Neural progenitor cell (in vitro differentiated cells): ENCODE results near the gene NDUFV3. TPM values are rescaled to one million over a fixed set of nuclear protein-coding genes. Genes with fewer than 3 reads are reported as not detected.

Source experiments
- DNase-seq: peaks from one replicate; pipeline ENCODE4 v3.0.0-alpha.2; 2016; ENCODE audit warnings: low spot score
- H2AFZ ChIP-seq: fragments of 200-600 bp; sonication (generic); replicated peaks from 2 replicates; pipeline ENCODE4 v1.6.1; 2016; ENCODE audit warnings: antibody characterized with exemption
- H3F3A ChIP-seq: fragments of 200-600 bp; sonication (generic); 2 replicates; pipeline ENCODE4 v1.6.1; 2016; ENCODE audit warnings: antibody characterized with exemption, low read depth
- H3K27ac ChIP-seq: fragments of 200-600 bp; sonication (generic); 2 replicates; pipeline ENCODE4 v1.5.1; 2016; ENCODE audit warnings: mild to moderate bottlenecking
- H3K27me3 ChIP-seq: fragments of 200-600 bp; sonication (generic); 2 replicates; pipeline ENCODE4 v1.6.1; 2016; ENCODE audit warnings: mild to moderate bottlenecking, moderate library complexity
- H3K36me3 ChIP-seq: fragments of 200-600 bp; sonication (generic); 2 replicates; pipeline ENCODE4 v1.5.1; 2016
- H3K4me1 ChIP-seq: fragments of 200-600 bp; sonication (generic); 2 replicates; pipeline ENCODE4 v1.6.1; 2016; ENCODE audit warnings: mixed run types
- H3K4me2 ChIP-seq: fragments of 200-600 bp; sonication (generic); 2 replicates; pipeline ENCODE4 v1.6.1; 2016
- H3K4me3 ChIP-seq: fragments of 200-600 bp; sonication (generic); 2 replicates; pipeline ENCODE4 v1.5.1; 2016
- H3K79me2 ChIP-seq: fragments of 200-600 bp; sonication (generic); 2 replicates; pipeline ENCODE4 v1.6.1; 2016; ENCODE audit warnings: low read depth
- H3K9ac ChIP-seq: fragments of 200-600 bp; sonication (generic); 2 replicates; pipeline ENCODE4 v1.6.1; 2016
- H3K9me3 ChIP-seq: fragments of 200-600 bp; sonication (generic); 2 replicates; pipeline ENCODE4 v1.5.1; 2016; ENCODE audit warnings: low read depth
- H4K20me1 ChIP-seq: fragments of 200-600 bp; sonication (generic); 2 replicates; pipeline ENCODE4 v1.6.1; 2016; ENCODE audit warnings: low read depth
- H3K27ac Mint-ChIP-seq: 3 replicates; pipeline ENCODE4 v1.8.0; 2021; ENCODE audit warnings: mixed read lengths
- H3K27me3 Mint-ChIP-seq: 2 replicates; pipeline ENCODE4 v1.8.0; 2022; ENCODE audit warnings: low read depth, mild to moderate bottlenecking, inconsistent platforms, moderate library complexity, mixed read lengths; ENCODE audit not compliant: insufficient read depth
- H3K36me3 Mint-ChIP-seq: 3 replicates; pipeline ENCODE4 v1.8.0; 2021; ENCODE audit warnings: mixed read lengths
- H3K4me1 Mint-ChIP-seq: 3 replicates; pipeline ENCODE4 v1.8.0; 2021; ENCODE audit warnings: mixed read lengths
- H3K4me3 Mint-ChIP-seq: 3 replicates; pipeline ENCODE4 v1.8.0; 2021; ENCODE audit warnings: mild to moderate bottlenecking, moderate library complexity, mixed read lengths
- H3K9me3 Mint-ChIP-seq: 3 replicates; pipeline ENCODE4 v1.8.0; 2020; ENCODE audit warnings: mixed read lengths
- EZH2 ChIP-seq: fragments of 200-600 bp; sonication (generic); IDR thresholded peaks from 2 replicates; pipeline ENCODE4 v1.6.1; 2017; ENCODE audit warnings: antibody characterized with exemption, mild to moderate bottlenecking, moderate library complexity
- EZH2phosphoT487 ChIP-seq: fragments of 200-600 bp; sonication (generic); IDR thresholded peaks from 2 replicates; pipeline ENCODE4 v1.6.1; 2017; ENCODE audit warnings: antibody characterized with exemption
- total RNA-seq: library from RNA; depleted of rRNA; stranded (reverse); fragments of >200 nt; gene quantifications from 2 replicates; pipeline ENCODE4 v1.2.3, GENCODE V29; 2015; ENCODE audit warnings: low replicate concordance
- TF ChIP-seq, protein P1 (sequence below): fragments of 200-600 bp; sonication (generic); IDR thresholded peaks from 2 replicates; pipeline ENCODE4 v1.5.1; 2017; ENCODE audit warnings: antibody characterized with exemption, mild to moderate bottlenecking

The NDUFV3 gene
- total RNA-seq, 1 donor from 2014 or later = 16.7 TPM

DNA sequence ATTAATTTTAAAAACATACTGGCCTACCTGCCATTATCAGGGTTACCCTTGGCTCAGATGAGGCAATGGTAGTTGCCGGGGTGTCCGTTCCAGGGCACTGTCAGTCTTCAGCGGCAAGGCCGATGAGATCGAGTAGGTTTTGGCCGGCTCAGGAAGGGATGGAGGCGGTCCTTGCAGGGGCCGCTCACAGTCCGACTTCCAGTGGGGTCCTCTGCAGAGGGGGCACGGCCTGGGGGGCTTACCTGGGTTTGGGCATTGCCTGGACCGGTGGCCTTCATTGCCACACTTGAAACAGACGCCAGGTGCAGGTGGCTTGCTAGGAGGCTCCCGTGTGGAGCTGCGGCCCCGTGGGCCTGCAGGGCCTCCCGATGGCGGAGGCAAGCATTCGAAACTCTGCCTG, 29.8 kb downstream of the NDUFV3 start:
- Histone ChIP-seq H3K27ac (no peak overlapping the region), H3K4me1 (peaks cover 6% of the 10 kb centered on the region), H3K79me2 (no peaks in the 10 kb centered on the region), H3K9me3 (no peaks in the 10 kb centered on the region), H3K4me2 (no peak overlapping the region), H3K36me3 (no peaks in the 10 kb centered on the region), H3K9ac (no peak overlapping the region), H2AFZ (no peak overlapping the region), H4K20me1 (no peaks in the 10 kb centered on the region), H3F3A (peaks cover 17% of the 10 kb centered on the region), H3K27me3 (no peaks in the 10 kb centered on the region), H3K4me3 (no peak overlapping the region)
- H3K4me3 Mint-ChIP-seq = no peak overlapping the region
- TF ChIP-seq EZH2phosphoT487 (no peak), EZH2 (no peak)
- TF ChIP-seq, protein P1, sequence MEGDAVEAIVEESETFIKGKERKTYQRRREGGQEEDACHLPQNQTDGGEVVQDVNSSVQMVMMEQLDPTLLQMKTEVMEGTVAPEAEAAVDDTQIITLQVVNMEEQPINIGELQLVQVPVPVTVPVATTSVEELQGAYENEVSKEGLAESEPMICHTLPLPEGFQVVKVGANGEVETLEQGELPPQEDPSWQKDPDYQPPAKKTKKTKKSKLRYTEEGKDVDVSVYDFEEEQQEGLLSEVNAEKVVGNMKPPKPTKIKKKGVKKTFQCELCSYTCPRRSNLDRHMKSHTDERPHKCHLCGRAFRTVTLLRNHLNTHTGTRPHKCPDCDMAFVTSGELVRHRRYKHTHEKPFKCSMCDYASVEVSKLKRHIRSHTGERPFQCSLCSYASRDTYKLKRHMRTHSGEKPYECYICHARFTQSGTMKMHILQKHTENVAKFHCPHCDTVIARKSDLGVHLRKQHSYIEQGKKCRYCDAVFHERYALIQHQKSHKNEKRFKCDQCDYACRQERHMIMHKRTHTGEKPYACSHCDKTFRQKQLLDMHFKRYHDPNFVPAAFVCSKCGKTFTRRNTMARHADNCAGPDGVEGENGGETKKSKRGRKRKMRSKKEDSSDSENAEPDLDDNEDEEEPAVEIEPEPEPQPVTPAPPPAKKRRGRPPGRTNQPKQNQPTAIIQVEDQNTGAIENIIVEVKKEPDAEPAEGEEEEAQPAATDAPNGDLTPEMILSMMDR = no peak
- H3K27ac Mint-ChIP-seq = no peak overlapping the region
- H3K9me3 Mint-ChIP-seq = no peaks in the 10 kb centered on the region
- peaks cover 5% of the 10 kb centered on the region for H3K27me3 Mint-ChIP-seq
- DNase-seq = no peak
- H3K4me1 Mint-ChIP-seq = peaks cover 14% of the 10 kb centered on the region
- peaks cover 6% of the 10 kb centered on the region for H3K36me3 Mint-ChIP-seq

DNA sequence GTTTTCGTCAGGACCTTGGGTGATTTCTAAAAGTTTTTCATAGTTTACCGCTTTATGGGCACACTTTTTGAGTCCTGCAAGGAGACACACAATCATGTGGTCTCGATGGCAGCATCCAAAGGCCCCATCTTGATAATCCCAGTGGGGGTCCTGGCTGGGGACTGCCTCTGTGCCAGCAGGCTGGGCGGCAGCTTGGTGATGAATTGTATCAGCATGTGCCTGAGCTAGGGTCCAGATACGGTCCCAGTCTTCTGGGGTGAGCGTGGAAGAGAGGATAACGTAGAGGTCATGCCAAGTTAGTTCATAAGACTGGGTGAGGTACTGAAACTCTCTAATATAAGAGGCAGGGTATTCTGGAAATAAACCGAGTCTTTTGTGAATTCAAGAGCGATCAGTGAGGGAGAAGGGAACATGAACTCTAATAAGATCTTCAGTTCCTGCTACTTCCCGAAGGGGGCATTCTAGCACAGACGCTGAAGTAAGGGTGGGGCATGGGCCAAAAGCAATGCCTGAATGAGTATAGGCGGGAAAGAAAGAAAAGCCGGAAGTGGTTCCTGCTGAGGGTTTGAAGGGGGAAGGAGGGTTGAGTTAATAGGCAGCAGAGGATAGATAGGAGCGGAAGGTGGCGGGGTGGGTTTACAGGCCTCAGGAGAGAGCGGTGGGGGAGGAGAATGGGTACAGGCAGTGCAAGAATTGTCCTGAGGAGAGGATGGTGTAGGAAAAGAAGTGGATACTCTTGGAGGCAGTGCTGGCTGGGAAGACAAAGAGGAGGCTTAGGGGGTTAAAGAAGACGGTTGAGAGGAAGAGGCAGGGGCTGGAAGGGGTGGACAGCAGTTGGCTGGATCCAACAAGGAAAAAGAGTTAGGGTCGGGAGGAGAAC, 30.7 kb downstream of the NDUFV3 start:
- H3K36me3 Mint-ChIP-seq = peaks cover 6% of the 10 kb centered on the region
- H3K4me3 ChIP-seq = no peak overlapping the region
- peaks cover 3% of the 10 kb centered on the region for H3K27me3 Mint-ChIP-seq
- H3K36me3 ChIP-seq = no peaks in the 10 kb centered on the region
- H3K9me3 ChIP-seq = no peaks in the 10 kb centered on the region
- peak overlapping the region; percentile 2 for H2AFZ ChIP-seq
- no peak overlapping the region for H3K9ac ChIP-seq
- peaks cover 6% of the 10 kb centered on the region for H3K4me1 ChIP-seq
- no peaks in the 10 kb centered on the region for H4K20me1 ChIP-seq
- peak overlapping the region; percentile 15 for H3K4me2 ChIP-seq
- TF ChIP-seq, protein P1 = peak; percentile 75
- no peak for TF ChIP-seq EZH2phosphoT487
- H3K27me3 ChIP-seq = no peaks in the 10 kb centered on the region
- H3K9me3 Mint-ChIP-seq = no peaks in the 10 kb centered on the region
- peak overlapping the region; percentile 12 for H3K4me3 Mint-ChIP-seq
- peak; percentile 93 for DNase-seq
- peak overlapping the region; percentile 55 for H3K27ac ChIP-seq
- peaks cover 14% of the 10 kb centered on the region for H3K4me1 Mint-ChIP-seq
- H3F3A ChIP-seq = peaks cover 17% of the 10 kb centered on the region
- H3K79me2 ChIP-seq = no peaks in the 10 kb centered on the region
- peak overlapping the region; percentile 88 for H3K27ac Mint-ChIP-seq

DNA sequence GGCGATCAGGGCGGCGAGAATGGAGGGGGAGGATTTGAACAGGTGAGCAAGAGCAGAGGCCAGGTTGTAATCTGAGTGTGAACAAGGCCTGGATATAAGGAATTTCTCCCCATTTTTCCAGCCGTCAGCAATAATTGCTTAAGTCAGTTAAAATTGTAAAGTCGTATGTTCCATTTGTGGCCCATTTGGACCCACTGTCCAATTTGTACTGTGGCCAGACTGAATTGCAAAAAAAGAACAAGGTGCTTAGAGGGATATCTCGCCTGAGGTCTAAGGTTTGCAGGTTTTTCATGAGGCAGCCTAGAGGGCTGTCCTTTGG, 31.3 kb downstream of the NDUFV3 start:
- Histone ChIP-seq H3K27me3 (no peaks in the 10 kb centered on the region), H3K79me2 (no peaks in the 10 kb centered on the region), H3K9ac (no peak overlapping the region), H3K36me3 (no peaks in the 10 kb centered on the region), H3K4me1 (peaks cover 6% of the 10 kb centered on the region), H3F3A (peaks cover 17% of the 10 kb centered on the region), H3K9me3 (no peaks in the 10 kb centered on the region), H3K4me2 (peak overlapping the region; percentile 15), H3K27ac (peak overlapping the region; percentile 55), H2AFZ (no peak overlapping the region), H3K4me3 (no peak overlapping the region), H4K20me1 (no peaks in the 10 kb centered on the region)
- no peaks in the 10 kb centered on the region for H3K9me3 Mint-ChIP-seq
- peaks cover 14% of the 10 kb centered on the region for H3K4me1 Mint-ChIP-seq
- H3K4me3 Mint-ChIP-seq = peak overlapping the region; percentile 12
- no peak for DNase-seq
- TF ChIP-seq EZH2phosphoT487 (no peak), EZH2 (no peak)
- TF ChIP-seq, protein P1 = no peak
- peak overlapping the region; percentile 88 for H3K27ac Mint-ChIP-seq
- H3K36me3 Mint-ChIP-seq = peaks cover 4% of the 10 kb centered on the region
- H3K27me3 Mint-ChIP-seq = peaks cover 3% of the 10 kb centered on the region
